Activated B cell treated with CpG ODN at 0.5 μM for 24 hours (primary cell): ENCODE results near the gene MBD3L3. TPM values are rescaled to one million over a fixed set of nuclear protein-coding genes. Genes with fewer than 3 reads are reported as not detected.

Experiments
- ATAC-seq: fragments of 200-7000 bp; cut with Tn5 transposase; one replicate; pipeline ENCODE4 v1.10.0; 2021; ENCODE audit warnings: low read depth, mild to moderate bottlenecking, moderate library complexity
- CTCF ChIA-PET: fragments of 350-600 bp; sonication (Branson Sonifier 250); formaldehyde crosslinking; loops from one replicate; lab custom pipeline; 2021; ENCODE audit warnings: antibody characterized with exemption; lab: Charles Lee
- POLR2A ChIA-PET: fragments of 350-600 bp; sonication (Branson Sonifier 250); formaldehyde crosslinking; loops from one replicate; lab custom pipeline; 2021; ENCODE audit warnings: antibody characterized with exemption; lab: Charles Lee
- DNase-seq: peaks from one replicate; pipeline ENCODE4 v3.0.0; 2022
- H3K27ac Mint-ChIP-seq: one replicate; pipeline ENCODE4 v1.8.0; 2020; ENCODE audit warnings: mixed read lengths
- H3K27me3 Mint-ChIP-seq: one replicate; pipeline ENCODE4 v1.8.0; 2021; ENCODE audit warnings: mixed read lengths
- H3K36me3 Mint-ChIP-seq: one replicate; pipeline ENCODE4 v1.8.0; 2021; ENCODE audit warnings: low read depth, mixed read lengths
- H3K4me1 Mint-ChIP-seq: one replicate; pipeline ENCODE4 v1.8.0; 2021; ENCODE audit warnings: mixed read lengths
- H3K4me3 Mint-ChIP-seq: one replicate; pipeline ENCODE4 v1.8.0; 2020; ENCODE audit warnings: mild to moderate bottlenecking, mixed read lengths
- H3K9me3 Mint-ChIP-seq: one replicate; pipeline ENCODE4 v1.8.0; 2020; ENCODE audit warnings: mixed read lengths
- intact Hi-C: fragments of 100-400 bp; cut with micrococcal nuclease; formaldehyde crosslinking; loops from one replicate; pipeline ENCODE4 v1.15.1; 2024
- total RNA-seq: library from RNA; stranded (reverse); gene quantifications from 2 replicates; pipeline ENCODE4 v1.2.3, GENCODE V29; 2022
- TF ChIP-seq, protein P1 (sequence below): fragments of 200-600 bp; IDR thresholded peaks from one replicate; pipeline ENCODE4 v1.8.0; 2022; ENCODE audit warnings: antibody characterized with exemption, mild to moderate bottlenecking

The MBD3L3 gene
- total RNA-seq, 1 donor from 2014 or later = not detected

DNA sequence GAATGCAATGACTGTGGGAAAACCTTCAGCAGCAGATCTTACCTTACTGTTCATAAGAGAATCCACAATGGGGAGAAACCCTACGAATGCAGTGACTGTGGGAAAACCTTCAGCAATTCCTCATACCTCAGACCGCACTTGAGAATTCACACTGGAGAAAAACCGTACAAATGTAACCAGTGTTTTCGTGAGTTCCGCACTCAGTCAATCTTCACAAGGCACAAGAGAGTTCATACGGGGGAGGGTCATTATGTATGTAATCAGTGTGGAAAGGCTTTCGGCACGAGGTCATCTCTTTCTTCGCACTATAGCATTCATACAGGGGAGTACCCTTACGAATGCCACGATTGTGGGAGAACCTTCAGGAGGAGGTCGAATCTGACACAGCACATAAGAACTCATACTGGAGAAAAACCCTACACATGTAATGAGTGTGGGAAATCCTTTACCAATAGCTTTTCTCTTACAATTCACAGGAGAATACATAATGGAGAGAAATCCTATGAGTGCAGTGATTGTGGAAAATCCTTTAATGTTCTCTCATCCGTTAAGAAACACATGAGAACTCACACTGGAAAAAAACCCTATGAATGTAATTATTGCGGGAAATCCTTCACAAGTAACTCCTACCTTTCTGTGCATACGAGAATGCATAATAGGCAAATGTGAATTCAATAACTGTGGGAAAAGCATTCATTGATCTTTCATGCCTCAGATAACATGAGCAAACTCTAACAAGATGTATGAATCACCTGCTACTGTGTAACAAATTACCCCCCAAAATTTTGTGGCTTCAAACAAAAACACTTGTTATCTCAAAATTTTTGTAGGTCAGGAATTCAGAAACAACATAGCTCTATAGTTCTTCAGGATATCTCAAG lies 24.8 kb upstream of the MBD3L3 start:
- POLR2A ChIA-PET = interaction anchor here (0.9 kb wide), 1 partner anchor 14 kb away, joined by 3 read pairs; the partner anchor contains the start of gene ZNF557
- DNase-seq (no peak), ATAC-seq (no peak)
- intact Hi-C loops = no loop called here
- CTCF ChIA-PET = no interaction called here
- H3K36me3 Mint-ChIP-seq = peaks cover 78% of the 10 kb centered on the region
- no peak overlapping the region for H3K27ac Mint-ChIP-seq
- TF ChIP-seq, protein P1, sequence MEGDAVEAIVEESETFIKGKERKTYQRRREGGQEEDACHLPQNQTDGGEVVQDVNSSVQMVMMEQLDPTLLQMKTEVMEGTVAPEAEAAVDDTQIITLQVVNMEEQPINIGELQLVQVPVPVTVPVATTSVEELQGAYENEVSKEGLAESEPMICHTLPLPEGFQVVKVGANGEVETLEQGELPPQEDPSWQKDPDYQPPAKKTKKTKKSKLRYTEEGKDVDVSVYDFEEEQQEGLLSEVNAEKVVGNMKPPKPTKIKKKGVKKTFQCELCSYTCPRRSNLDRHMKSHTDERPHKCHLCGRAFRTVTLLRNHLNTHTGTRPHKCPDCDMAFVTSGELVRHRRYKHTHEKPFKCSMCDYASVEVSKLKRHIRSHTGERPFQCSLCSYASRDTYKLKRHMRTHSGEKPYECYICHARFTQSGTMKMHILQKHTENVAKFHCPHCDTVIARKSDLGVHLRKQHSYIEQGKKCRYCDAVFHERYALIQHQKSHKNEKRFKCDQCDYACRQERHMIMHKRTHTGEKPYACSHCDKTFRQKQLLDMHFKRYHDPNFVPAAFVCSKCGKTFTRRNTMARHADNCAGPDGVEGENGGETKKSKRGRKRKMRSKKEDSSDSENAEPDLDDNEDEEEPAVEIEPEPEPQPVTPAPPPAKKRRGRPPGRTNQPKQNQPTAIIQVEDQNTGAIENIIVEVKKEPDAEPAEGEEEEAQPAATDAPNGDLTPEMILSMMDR = no peak
- no peak overlapping the region for H3K4me3 Mint-ChIP-seq
- H3K27me3 Mint-ChIP-seq = no peaks in the 10 kb centered on the region
- no peaks in the 10 kb centered on the region for H3K4me1 Mint-ChIP-seq
- peaks cover 44% of the 10 kb centered on the region for H3K9me3 Mint-ChIP-seq

DNA sequence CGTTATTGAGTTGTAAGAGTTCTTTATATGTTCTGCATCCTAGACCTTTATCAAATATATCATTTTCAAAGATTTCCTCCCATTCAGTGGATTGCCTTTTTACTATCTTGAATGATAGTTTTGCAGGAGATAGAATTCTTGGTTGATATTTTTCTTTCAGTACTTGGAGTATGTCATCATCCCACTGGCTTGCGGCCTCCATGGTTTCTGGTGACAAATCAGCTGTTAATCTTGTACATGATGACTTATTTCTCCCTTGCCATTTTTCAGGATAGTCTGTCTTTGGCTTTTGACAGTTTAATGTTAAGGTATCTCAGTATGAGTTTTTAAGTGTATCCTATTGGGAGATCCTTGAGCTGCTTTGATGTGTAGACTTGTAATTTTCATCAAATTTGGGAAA lies 19.5 kb upstream of the MBD3L3 start:
- Mint-ChIP-seq H3K9me3 (peaks cover 33% of the 10 kb centered on the region), H3K27me3 (no peaks in the 10 kb centered on the region), H3K27ac (no peak overlapping the region), H3K4me3 (no peak overlapping the region), H3K36me3 (peaks cover 94% of the 10 kb centered on the region), H3K4me1 (no peaks in the 10 kb centered on the region)
- ATAC-seq (no peak), DNase-seq (no peak)
- intact Hi-C loops = no loop called here
- POLR2A ChIA-PET = interaction anchor here (0.9 to 1.2 kb wide), 3 partner anchors 8 to 20 kb away, joined by 3 to 8 read pairs (median 4); partner anchors contain the start of gene ZNF557
- CTCF ChIA-PET = no interaction called here
- TF ChIP-seq, protein P1 = no peak

- no peak for DNase-seq
- Mint-ChIP-seq H3K4me3 (no peak overlapping the region), H3K27me3 (no peaks in the 10 kb centered on the region), H3K9me3 (peaks cover 24% of the 10 kb centered on the region), H3K36me3 (peaks cover 88% of the 10 kb centered on the region), H3K27ac (no peak overlapping the region), H3K4me1 (peaks cover 4% of the 10 kb centered on the region)
- CTCF ChIA-PET = no interaction called here
- TF ChIP-seq, protein P1 = no peak
- no peak for ATAC-seq
- intact Hi-C loops = no loop called here
- POLR2A ChIA-PET = no interaction called here
Measured at GRCh38 chr19:7076151-7076550, 17.7 kb upstream of the MBD3L3 start.

GRCh38 chr19:7074705-7075282 lies 16.3 kb upstream of the MBD3L3 start:
- intact Hi-C loops = no loop called here
- DNase-seq (no peak), ATAC-seq (no peak)
- Mint-ChIP-seq H3K27me3 (no peaks in the 10 kb centered on the region), H3K27ac (no peak overlapping the region), H3K4me1 (peaks cover 12% of the 10 kb centered on the region), H3K9me3 (peaks cover 17% of the 10 kb centered on the region), H3K4me3 (no peak overlapping the region), H3K36me3 (peaks cover 79% of the 10 kb centered on the region)
- ChIA-PET CTCF (no interaction called here), POLR2A (no interaction called here)
- TF ChIP-seq, protein P1 = no peak

DNA sequence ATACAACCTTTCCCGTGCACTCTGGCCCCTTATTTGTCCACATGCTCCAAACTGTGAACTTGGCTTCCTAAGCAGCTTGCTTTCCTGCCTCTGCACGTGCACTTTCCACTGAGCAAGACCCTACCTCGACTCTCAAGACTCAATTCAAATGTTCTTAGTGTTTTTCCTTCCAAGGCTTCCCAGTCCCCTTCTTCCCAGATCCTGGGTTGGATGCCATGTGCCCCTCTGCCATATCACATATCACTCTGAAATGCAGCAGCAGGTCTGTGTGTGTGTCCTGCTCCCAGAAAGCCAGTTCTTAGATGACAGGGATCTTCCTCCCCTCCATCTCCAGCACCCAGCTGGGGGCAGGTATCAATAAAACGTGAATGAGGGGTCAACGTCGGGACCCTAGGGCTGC lies 14.1 kb upstream of the MBD3L3 start:
- ChIA-PET CTCF (no interaction called here), POLR2A (interaction anchor here (0.7 to 0.8 kb wide), 2 partner anchors 491 to 1937 kb away, joined by 3 to 6 read pairs; no protein-coding TSS in a partner anchor)
- Mint-ChIP-seq H3K27ac (no peak overlapping the region), H3K4me1 (peaks cover 17% of the 10 kb centered on the region), H3K4me3 (peak overlapping the region; percentile 39), H3K27me3 (no peaks in the 10 kb centered on the region), H3K36me3 (peaks cover 62% of the 10 kb centered on the region), H3K9me3 (peaks cover 3% of the 10 kb centered on the region)
- TF ChIP-seq, protein P1 = no peak
- ATAC-seq (no peak), DNase-seq (no peak)
- intact Hi-C loops = no loop called here
